ENCODE measurements around the gene MXD3. TPM values are rescaled to one million over a fixed set of nuclear protein-coding genes. Genes with fewer than 3 reads are reported as not detected.
"Not testable (repeated sequence)": the region's sequence is repeated elsewhere in the genome, so short reads cannot be mapped to it uniquely, and the experiment has no call there.

The MXD3 gene
- total RNA-seq, 4 donors from 2014 or later = 4.9 to 19.8 (median 13.2) TPM

DNA sequence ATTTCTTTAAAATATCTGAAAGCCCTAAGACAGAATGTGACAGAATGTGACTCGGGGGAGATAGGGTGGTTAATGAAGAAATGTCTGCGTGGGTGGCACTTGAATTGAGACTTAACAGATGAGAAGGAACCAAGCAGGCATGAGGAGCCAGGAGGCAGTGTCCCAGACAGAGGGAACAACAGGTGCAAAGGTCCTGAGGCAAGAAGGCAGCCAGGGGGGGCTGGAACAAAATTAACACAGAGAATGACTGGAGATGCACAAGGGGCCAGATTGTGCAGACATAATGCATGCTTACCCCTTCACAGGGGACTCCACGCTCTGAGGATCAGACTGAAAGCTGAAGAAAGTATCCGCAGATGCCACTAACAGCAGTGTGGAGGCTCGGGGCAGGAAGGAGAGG lies 38.1 kb upstream of the MXD3 start:
- 73 to 78% methylated on average over 5 of the region's 5 CpGs for WGBS, 2 donors
- H3K4me3 ChIP-seq (ENCODE audit: low read depth, poor library complexity, severe bottlenecking) = no peak overlapping the region
- TF ChIP-seq POLR2A (IDR thresholded peaks at IDR 0.05) = no peak
- TF ChIP-seq, protein P1, sequence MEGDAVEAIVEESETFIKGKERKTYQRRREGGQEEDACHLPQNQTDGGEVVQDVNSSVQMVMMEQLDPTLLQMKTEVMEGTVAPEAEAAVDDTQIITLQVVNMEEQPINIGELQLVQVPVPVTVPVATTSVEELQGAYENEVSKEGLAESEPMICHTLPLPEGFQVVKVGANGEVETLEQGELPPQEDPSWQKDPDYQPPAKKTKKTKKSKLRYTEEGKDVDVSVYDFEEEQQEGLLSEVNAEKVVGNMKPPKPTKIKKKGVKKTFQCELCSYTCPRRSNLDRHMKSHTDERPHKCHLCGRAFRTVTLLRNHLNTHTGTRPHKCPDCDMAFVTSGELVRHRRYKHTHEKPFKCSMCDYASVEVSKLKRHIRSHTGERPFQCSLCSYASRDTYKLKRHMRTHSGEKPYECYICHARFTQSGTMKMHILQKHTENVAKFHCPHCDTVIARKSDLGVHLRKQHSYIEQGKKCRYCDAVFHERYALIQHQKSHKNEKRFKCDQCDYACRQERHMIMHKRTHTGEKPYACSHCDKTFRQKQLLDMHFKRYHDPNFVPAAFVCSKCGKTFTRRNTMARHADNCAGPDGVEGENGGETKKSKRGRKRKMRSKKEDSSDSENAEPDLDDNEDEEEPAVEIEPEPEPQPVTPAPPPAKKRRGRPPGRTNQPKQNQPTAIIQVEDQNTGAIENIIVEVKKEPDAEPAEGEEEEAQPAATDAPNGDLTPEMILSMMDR (IDR thresholded peaks at IDR 0.05) = no peak
- intact Hi-C loops (cut with DNase I; ENCODE audit: low total_unique reads) = no loop called here
- no peak for DNase-seq (ENCODE audit: low spot score in 2 of 2)

DNA sequence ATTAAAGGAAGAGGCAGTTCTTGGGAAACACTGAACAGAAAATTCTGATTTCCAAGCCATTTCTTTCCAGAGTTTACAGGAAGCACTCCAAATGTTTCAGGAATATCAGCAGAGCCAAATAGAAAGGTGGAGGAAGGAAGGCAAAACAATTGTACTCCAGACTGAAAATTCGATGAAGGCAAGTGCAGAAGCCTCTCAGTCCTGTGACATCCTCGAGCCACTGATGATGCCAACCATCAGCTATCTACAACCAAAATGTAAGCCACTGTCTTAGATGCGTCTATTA lies 37.6 kb upstream of the MXD3 start:
- no peak for DNase-seq (ENCODE audit: low spot score in 2 of 2)
- TF ChIP-seq POLR2A (IDR thresholded peaks at IDR 0.05) = no peak
- TF ChIP-seq, protein P1 (IDR thresholded peaks at IDR 0.05) = no peak
- no peak overlapping the region for H3K4me3 ChIP-seq (ENCODE audit: low read depth, poor library complexity, severe bottlenecking)
- intact Hi-C loops (cut with DNase I; ENCODE audit: low total_unique reads) = no loop called here
- WGBS, 2 donors = 53 to 66% methylated on average over 3 of the region's 3 CpGs

- WGBS, 2 donors = 82 to 85% methylated on average over 4 of the region's 4 CpGs
- DNase-seq (ENCODE audit: low spot score in 2 of 2) = no peak
- TF ChIP-seq, protein P1 (IDR thresholded peaks at IDR 0.05) = no peak
- TF ChIP-seq POLR2A (IDR thresholded peaks at IDR 0.05) = no peak
- H3K4me3 ChIP-seq (ENCODE audit: low read depth, poor library complexity, severe bottlenecking) = no peak overlapping the region
- intact Hi-C loops (cut with DNase I; ENCODE audit: low total_unique reads) = no loop called here
These were observed 36.0 kb upstream of the MXD3 start for GRCh38 chr5:177347699-177348098.

- no peak overlapping the region for H3K4me3 ChIP-seq (ENCODE audit: low read depth, poor library complexity, severe bottlenecking)
- DNase-seq (ENCODE audit: low spot score in 2 of 2) = no peak
- TF ChIP-seq, protein P1 (IDR thresholded peaks at IDR 0.05) = no peak
- TF ChIP-seq POLR2A (IDR thresholded peaks at IDR 0.05) = no peak
- 71 to 73% methylated on average over 4 of the region's 4 CpGs for WGBS, 2 donors
- intact Hi-C loops (cut with DNase I; ENCODE audit: low total_unique reads) = no loop called here
These were observed 35.1 kb upstream of the MXD3 start for GRCh38 chr5:177346820-177347219.

GRCh38 chr5:177344891-177345290 lies 33.2 kb upstream of the MXD3 start:
- intact Hi-C loops (cut with DNase I; ENCODE audit: low total_unique reads) = no loop called here
- H3K4me3 ChIP-seq (ENCODE audit: low read depth, poor library complexity, severe bottlenecking) = no peak overlapping the region
- TF ChIP-seq, protein P1 (IDR thresholded peaks at IDR 0.05) = no peak
- TF ChIP-seq POLR2A (IDR thresholded peaks at IDR 0.05) = no peak
- DNase-seq (ENCODE audit: low spot score in 2 of 2) = no peak
- WGBS, 2 donors = 93 to 96% methylated on average over 6 of the region's 6 CpGs

DNA sequence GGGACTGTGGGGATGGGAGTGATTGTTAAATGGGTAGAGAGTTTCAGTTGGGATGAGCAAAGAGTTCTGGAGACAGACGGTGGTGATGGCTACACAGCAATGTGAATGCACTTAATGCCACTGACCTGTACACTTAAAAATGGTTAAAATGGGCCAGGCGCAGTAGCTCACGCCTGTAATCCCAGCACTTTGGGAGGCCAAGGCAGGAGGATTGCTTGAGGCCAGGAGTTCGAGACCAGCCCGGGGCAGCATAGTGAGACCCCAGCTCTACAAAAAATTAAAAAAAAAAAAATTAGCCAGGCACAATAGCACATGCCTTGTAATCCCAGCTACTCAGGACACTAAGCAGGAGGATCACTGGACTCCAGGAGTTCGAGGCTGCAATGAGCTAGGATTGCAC lies 32.1 kb upstream of the MXD3 start:
- intact Hi-C loops (cut with DNase I; ENCODE audit: low total_unique reads) = no loop called here
- no peak for DNase-seq (ENCODE audit: low spot score in 2 of 2)
- no peak overlapping the region for H3K4me3 ChIP-seq (ENCODE audit: low read depth, poor library complexity, severe bottlenecking)
- WGBS, 2 donors = 90 to 95% methylated on average over 6 of the region's 6 CpGs
- TF ChIP-seq, protein P1 (IDR thresholded peaks at IDR 0.05) = no peak
- no peak for TF ChIP-seq POLR2A (IDR thresholded peaks at IDR 0.05)

- intact Hi-C loops (cut with DNase I; ENCODE audit: low total_unique reads); H3K4me3 ChIP-seq (ENCODE audit: low read depth, poor library complexity, severe bottlenecking); DNase-seq (ENCODE audit: low spot score in 2 of 2): not testable (repeated sequence)
- WGBS, 2 donors = 93 to 95% methylated on average over 14 of the region's 14 CpGs
These were observed 31.3 kb upstream of the MXD3 start for GRCh38 chr5:177343000-177343399.
